Measurements from ENCODE around the gene LTBP2. TPM values are rescaled to one million over a fixed set of nuclear protein-coding genes. Genes with fewer than 3 reads are reported as not detected.

LTBP2 gene
- total and polyA plus RNA-seq, 2 of the 8 experiments (the other 6 are each of a cell fraction or from before 2014, with no cell fraction given), result 0.48 to 0.89 TPM

DNA sequence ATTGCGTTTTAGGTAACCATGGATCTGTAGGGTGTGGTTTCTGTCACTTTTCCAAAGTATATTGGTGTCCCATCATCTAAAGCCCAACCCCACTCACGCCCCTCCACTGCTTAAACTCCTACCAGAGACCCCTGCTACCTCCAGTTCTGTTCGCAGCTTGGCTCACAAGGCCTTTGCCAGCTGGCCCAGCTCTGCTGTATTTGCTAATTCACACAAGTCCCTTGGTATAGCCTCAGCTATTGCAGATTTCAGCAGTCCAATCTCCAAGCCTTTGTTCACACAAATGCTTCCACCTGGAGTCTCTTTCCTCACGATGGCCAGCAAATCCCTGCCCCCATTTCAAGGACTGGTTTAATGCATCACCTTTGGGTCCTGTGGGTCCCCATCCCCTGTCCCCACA, 94.3 kb downstream of the LTBP2 start (continued):
- no peak for TF ChIP-seq GTF2F1 (IDR thresholded peaks at IDR 0.05; ENCODE audit: borderline replicate concordance, low read depth, low read length)

Measured in H1 (cell line).